Gastrocnemius medialis (tissue), 4 donors: Measurements from ENCODE around the gene GALNT5. TPM values are rescaled to one million over a fixed set of nuclear protein-coding genes. Genes with fewer than 3 reads are reported as not detected.

Experiments
- ATAC-seq, 2 donors: fragments of 150-250 bp; one replicate each; pipeline ENCODE4 v1.9.1; 2016
- DNase-seq, 2 donors: peaks; one replicate each; pipeline ENCODE4 v3.0.0-alpha.2; 2019
- H3K27ac ChIP-seq, 4 donors: fragments of 200-600 bp; sonication (generic); 1 replicate in 1 of 4; 2 replicates in 3 of 4; pipeline ENCODE4 v1.5.1; 2016 to 2018; ENCODE audit warnings: mild to moderate bottlenecking in 2 of 4, moderate library complexity in 1 of 4
- H3K27me3 ChIP-seq, 3 donors: fragments of 200-600 bp; sonication (generic) in 2 of 3; 1 replicate in 1 of 3; 2 replicates in 2 of 3; pipeline versions ENCODE4 v1.5.1 to v1.6.0; 2016 to 2019; ENCODE audit warnings: mild to moderate bottlenecking in 1 of 3, moderate library complexity in 1 of 3
- H3K36me3 ChIP-seq, 2 donors: fragments of 200-600 bp; sonication (generic) in 1 of 2; one replicate each; pipeline ENCODE4 v1.5.1; 2017 to 2018
- H3K4me1 ChIP-seq, 2 donors: fragments of 200-600 bp; sonication (generic) in 1 of 2; one replicate each; pipeline ENCODE4 v1.5.1; 2016 to 2017; ENCODE audit warnings: mild to moderate bottlenecking in 2 of 2
- H3K4me3 ChIP-seq, 4 donors: fragments of 200-600 bp; sonication (generic) in 3 of 4; 1 replicate in 1 of 4; 2 replicates in 3 of 4; pipeline ENCODE4 v1.5.1; 2016 to 2019; ENCODE audit warnings: mild to moderate bottlenecking in 2 of 4
- H3K9me3 ChIP-seq, 3 donors: fragments of 200-600 bp; sonication (generic) in 2 of 3; 1 replicate in 1 of 3; 2 replicates in 2 of 3; pipeline ENCODE4 v1.5.1; 2016 to 2019
- POLR2A ChIP-seq, 2 donors: fragments of 450-650 bp; IDR thresholded peaks; one replicate each; pipeline ENCODE4 v1.6.1; 2017; ENCODE audit warnings: antibody characterized with exemption in 2 of 2, mild to moderate bottlenecking in 2 of 2, moderate library complexity in 2 of 2
- in situ Hi-C, 4 donors: fragments of 200-750 bp; cut with MboI; loops; one replicate each; pipeline versions ENCODE4 v1.15.0 to v1.8.0; 2017; ENCODE audit warnings: low sequenced_read_pairs in 4 of 4
- intact Hi-C: fragments of 100-400 bp; cut with DNase I; formaldehyde crosslinking; loops from one replicate; pipeline ENCODE4 v1.15.1; 2023; ENCODE audit warnings: low total_unique reads
- total RNA-seq, 4 donors: library from RNA; depleted of rRNA; stranded (reverse); fragments of >200 nt; gene quantifications; one replicate each; pipeline versions ENCODE4 v1.1.0 to v1.2.3, GENCODE V29; 2016
- TF ChIP-seq, protein P1 (sequence below), 5 experiments: fragments of 450-650 bp in 3 of 5; fragments of 200-600 bp in 2 of 5; sonication (generic) in 2 of 5; IDR thresholded peaks in 4 of 5; conservative IDR thresholded peaks in 1 of 5; 1 replicate in 4 of 5; 2 replicates in 1 of 5; pipeline ENCODE4 v1.5.1; 2016 to 2019; ENCODE audit warnings: antibody characterized with exemption in 5 of 5, mild to moderate bottlenecking in 3 of 5, moderate library complexity in 3 of 5

Gene GALNT5
- total RNA-seq, 4 donors from 2014 or later = 0.07 TPM; not detected in 3

DNA sequence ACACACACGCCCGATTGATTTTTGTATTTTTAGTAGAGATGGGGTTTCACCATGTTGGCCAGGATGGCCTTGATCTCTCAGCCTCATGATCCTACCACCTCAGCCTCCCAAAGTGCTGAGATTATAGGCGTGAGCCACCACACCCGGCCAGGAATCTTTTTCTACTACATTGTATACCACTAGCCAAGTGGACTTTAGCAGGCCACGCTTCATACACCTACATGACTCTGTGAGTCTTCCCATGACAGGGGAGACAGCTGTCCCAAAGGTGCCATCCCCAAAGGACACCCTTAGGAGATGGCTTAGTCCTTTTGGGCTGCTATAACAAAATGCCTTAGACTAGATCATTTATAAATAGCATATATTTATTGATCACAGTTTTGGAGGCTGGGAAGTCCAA is 35.3 kb downstream of the GALNT5 start:
- ATAC-seq = no peak
- intact Hi-C loops = no loop called here

GRCh38 chr2:157296490-157296889 is 39.0 kb downstream of the GALNT5 start:
- in situ Hi-C loops = no loop called here
- Histone ChIP-seq H3K27me3 (no peaks in the 10 kb centered on the region), H3K4me3 (no peak overlapping the region), H3K27ac (no peak overlapping the region), H3K4me1 (no peaks in the 10 kb centered on the region), H3K36me3 (no peaks in the 10 kb centered on the region), H3K9me3 (no peaks in the 10 kb centered on the region)
- ATAC-seq (no peak), DNase-seq (no peak)
- TF ChIP-seq POLR2A (IDR thresholded peaks at IDR 0.05) = no peak
- TF ChIP-seq, protein P1, sequence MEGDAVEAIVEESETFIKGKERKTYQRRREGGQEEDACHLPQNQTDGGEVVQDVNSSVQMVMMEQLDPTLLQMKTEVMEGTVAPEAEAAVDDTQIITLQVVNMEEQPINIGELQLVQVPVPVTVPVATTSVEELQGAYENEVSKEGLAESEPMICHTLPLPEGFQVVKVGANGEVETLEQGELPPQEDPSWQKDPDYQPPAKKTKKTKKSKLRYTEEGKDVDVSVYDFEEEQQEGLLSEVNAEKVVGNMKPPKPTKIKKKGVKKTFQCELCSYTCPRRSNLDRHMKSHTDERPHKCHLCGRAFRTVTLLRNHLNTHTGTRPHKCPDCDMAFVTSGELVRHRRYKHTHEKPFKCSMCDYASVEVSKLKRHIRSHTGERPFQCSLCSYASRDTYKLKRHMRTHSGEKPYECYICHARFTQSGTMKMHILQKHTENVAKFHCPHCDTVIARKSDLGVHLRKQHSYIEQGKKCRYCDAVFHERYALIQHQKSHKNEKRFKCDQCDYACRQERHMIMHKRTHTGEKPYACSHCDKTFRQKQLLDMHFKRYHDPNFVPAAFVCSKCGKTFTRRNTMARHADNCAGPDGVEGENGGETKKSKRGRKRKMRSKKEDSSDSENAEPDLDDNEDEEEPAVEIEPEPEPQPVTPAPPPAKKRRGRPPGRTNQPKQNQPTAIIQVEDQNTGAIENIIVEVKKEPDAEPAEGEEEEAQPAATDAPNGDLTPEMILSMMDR (IDR thresholded peaks at IDR 0.05 in 4 of 5, conservative IDR thresholded peaks at IDR 0.05 in 1 of 5) = no peak
- intact Hi-C loops = no loop called here

More for the DNA sequence above, 35.3 kb downstream of the GALNT5 start:
- Histone ChIP-seq H3K9me3 (no peaks in the 10 kb centered on the region), H3K4me3 (no peak overlapping the region), H3K27me3 (no peaks in the 10 kb centered on the region), H3K4me1 (no peaks in the 10 kb centered on the region), H3K36me3 (no peaks in the 10 kb centered on the region), H3K27ac (no peak overlapping the region)
- TF ChIP-seq, protein P1 (IDR thresholded peaks at IDR 0.05 in 4 of 5, conservative IDR thresholded peaks at IDR 0.05 in 1 of 5) = no peak
- TF ChIP-seq POLR2A (IDR thresholded peaks at IDR 0.05) = no peak
- no peak for DNase-seq
- in situ Hi-C loops = no loop called here

DNA sequence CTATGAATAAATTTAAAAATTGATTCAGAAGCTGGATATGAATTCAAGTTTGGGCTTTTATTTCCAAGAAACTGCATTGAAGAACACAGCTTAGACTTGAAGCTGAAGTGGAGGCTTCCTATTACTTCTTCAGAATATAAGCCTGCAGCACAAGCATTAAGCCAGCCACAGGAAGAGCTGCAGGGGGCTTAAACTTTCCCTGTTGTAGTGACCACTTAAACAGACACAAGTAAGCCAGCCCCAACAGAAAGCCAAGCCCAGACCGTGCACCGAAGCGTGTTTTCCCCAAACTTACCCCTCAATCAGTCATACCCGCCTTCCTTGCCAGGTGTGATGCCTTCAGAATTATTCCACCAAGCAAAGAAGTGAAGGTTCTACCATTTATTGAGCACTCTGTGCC is 39.5 kb downstream of the GALNT5 start:
- Histone ChIP-seq H3K4me3 (no peak overlapping the region), H3K9me3 (no peaks in the 10 kb centered on the region), H3K27me3 (no peaks in the 10 kb centered on the region), H3K36me3 (no peaks in the 10 kb centered on the region), H3K4me1 (no peaks in the 10 kb centered on the region), H3K27ac (no peak overlapping the region)
- intact Hi-C loops (no loop called here), in situ Hi-C loops (no loop called here)
- no peak for TF ChIP-seq POLR2A (IDR thresholded peaks at IDR 0.05)
- TF ChIP-seq, protein P1 (IDR thresholded peaks at IDR 0.05 in 4 of 5, conservative IDR thresholded peaks at IDR 0.05 in 1 of 5) = no peak
- DNase-seq (no peak), ATAC-seq (no peak)

GRCh38 chr2:157301307-157301706 is 43.8 kb downstream of the GALNT5 start:
- in situ Hi-C loops = loop anchor here in 1 of 4 donors (25.0 kb wide), 1 partner anchor 711 kb away; no protein-coding TSS in a partner anchor
- H3K27ac ChIP-seq = no peak overlapping the region
- TF ChIP-seq, protein P1 (IDR thresholded peaks at IDR 0.05 in 4 of 5, conservative IDR thresholded peaks at IDR 0.05 in 1 of 5) = no peak
- TF ChIP-seq POLR2A (IDR thresholded peaks at IDR 0.05) = no peak
- H3K36me3 ChIP-seq = no peaks in the 10 kb centered on the region
- DNase-seq (no peak), ATAC-seq (no peak)
- no peak overlapping the region for H3K4me3 ChIP-seq
- intact Hi-C loops = no loop called here
- H3K4me1 ChIP-seq = no peaks in the 10 kb centered on the region
- no peaks in the 10 kb centered on the region for H3K9me3 ChIP-seq
- no peaks in the 10 kb centered on the region for H3K27me3 ChIP-seq

DNA sequence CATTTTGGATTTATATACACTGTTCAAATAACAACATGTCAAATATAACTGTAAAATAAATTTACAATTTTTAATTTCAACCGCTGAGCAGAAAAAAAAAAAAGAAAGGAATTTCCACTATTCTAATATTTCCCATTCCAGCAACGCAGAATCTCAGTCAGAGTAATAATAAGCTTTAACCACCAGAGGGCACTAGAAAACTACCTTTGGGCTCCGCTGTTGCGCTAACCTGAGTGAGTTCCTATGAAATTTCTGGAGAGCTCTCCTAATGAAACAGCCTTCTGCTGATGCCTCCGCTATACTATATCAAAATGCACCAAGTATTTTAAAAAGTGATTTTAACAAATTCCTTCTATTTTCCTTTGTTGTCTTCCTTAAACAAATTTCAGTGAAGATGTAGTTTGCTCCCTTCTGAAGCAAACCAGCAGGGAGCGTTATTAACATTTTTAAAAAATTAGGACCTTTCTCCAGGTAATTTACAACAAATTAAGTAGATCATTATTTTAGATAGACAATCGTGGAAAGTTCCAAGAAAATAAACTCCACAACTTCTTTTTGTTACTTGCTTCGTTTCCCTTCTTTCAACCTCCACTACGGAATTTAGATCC is 45.1 kb downstream of the GALNT5 start:
- no peaks in the 10 kb centered on the region for H3K27me3 ChIP-seq
- peak in 1 of 2 donors; percentile 69 for ATAC-seq
- intact Hi-C loops (no loop called here), in situ Hi-C loops (loop anchor here in 1 of 4 donors (25.0 kb wide), 1 partner anchor 710 kb away; no protein-coding TSS in a partner anchor)
- no peak for TF ChIP-seq POLR2A (IDR thresholded peaks at IDR 0.05)
- TF ChIP-seq, protein P1 (IDR thresholded peaks at IDR 0.05 in 4 of 5, conservative IDR thresholded peaks at IDR 0.05 in 1 of 5) = peak in 2 of 5 experiments; percentile 61 to 69
- H3K9me3 ChIP-seq = no peaks in the 10 kb centered on the region
- no peaks in the 10 kb centered on the region for H3K4me1 ChIP-seq
- H3K27ac ChIP-seq = no peak overlapping the region
- no peak overlapping the region for H3K4me3 ChIP-seq
- DNase-seq = no peak
- no peaks in the 10 kb centered on the region for H3K36me3 ChIP-seq
